ENCODE results near the gene TUG1.

The TUG1 gene

DNA sequence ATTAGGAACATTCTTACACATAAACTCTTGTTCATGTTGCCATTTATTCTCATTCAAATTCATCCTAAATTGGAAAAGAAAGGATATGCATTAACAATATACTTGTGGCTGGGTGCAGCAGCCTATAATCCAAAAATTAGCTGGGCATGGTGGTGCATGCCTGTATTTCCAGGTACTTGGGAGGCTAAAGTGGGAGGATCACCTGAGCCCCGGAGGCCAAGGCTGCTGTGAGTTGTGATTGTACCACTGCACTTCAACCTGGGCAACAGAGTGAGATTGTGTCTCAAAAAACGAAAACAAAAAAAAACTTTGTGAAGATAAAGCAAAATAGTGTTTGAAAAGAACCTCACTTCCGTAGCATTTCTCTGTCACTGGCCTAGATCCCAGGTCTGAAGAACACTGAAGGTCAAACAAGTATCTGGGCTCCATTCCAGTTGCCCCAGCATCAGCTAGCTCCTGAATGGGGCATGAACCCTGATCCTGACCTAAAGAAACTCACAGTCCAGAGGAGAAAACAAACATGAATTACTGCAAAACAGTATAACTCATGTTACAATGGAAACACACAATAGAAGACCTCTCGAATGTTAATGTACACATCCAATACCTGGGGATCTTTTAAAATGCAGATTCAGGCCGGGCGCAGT is 32.2 kb downstream of the TUG1 start:
- DNase-seq (ENCODE audit: low spot score), result no peak

DNA sequence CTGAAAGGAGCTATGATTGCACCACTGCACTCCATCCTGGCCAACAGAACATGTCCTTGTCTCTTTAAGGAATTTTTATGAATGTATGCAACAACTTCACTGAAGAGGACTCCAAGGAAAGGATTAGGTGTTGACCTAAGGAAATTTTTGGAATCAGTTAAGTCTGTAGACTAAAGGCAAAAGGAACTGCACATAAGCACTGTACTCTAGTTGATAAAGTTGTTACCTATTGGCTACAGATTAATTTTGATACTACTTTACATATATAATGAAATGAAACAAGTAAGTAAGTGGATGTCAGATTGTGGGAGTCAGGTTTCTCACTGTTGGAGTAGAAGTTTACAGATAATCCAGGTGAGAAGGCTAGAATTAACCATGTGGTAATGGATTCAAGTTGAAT is 36.5 kb downstream of the TUG1 start:
- no peak for DNase-seq (ENCODE audit: low spot score)

DNA sequence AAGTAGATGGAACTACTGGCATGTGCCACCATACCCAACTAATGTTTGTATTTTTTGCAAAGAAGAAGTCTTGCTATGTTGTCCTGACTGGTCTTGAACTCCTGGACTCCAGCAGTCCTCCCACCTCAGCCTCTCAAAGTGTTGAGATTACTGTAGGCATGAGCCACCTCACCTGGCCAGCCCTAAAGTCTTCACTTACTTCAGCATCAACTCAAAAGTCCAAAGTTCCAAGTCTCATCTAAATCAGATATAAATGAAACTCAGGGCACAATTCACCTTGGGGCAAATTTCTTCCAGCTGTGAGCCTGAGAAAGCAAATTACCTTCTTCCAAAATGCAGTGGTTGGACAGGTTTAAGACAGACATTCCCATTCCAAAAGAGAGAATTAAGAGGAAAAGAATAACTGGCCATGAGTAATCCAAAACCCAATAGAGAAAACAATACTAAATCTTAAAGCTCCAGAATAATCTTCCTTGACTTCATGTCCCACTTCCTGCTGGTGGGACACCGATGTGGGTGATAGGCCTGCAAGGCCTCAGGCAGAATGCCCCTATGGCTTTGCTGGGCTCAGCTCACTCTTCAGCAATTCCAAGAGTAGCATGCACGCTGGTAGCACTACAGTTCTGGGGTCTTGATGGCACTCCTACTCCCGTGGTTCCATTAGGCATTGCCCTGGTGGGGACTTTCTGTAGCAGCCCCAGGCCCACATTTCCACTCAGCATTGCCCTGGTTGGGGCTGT is 50.3 kb downstream of the TUG1 start:
- no peak for DNase-seq (ENCODE audit: low spot score)

DNA sequence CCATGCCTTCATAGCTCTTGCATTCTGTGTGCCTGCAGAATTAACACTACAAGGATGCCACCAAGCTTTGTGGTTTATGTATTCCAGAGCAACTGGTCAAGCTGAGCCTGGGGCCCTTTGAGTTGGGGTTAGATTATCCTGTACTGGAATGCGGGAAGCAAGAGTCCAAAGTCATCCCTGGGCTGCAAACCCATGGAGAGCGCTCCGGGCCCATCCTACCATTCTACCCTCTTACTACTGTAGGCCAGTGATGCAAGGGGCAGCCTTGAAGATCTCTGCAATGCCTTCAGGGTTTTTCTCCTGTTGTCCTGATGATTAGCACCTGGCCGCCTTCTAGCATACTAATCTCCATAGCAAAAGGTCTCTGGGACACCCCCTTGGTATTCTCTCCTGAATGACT is 51.3 kb downstream of the TUG1 start:
- DNase-seq (ENCODE audit: low spot score), result no peak

DNA sequence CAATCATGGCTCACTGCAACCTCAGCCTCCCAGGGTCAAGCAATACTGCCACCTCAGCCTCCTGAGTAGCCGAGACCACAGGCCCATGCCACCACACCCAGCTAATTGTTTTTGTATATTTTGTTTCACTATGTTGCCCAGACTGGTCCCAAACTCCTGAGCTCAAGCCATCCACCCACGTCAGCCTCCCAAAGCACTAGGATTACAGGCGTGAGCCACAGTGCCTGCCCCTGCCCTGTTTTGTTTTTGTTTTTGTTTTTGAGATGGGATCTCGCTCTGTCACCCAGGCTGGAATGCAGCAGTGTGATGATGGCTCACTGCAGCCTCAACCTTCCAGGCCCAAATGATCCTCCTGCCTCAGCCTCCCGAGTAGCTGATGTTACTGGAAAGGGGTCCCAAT is 53.5 kb downstream of the TUG1 start:
- no peak for DNase-seq (ENCODE audit: low spot score)
